ENCODE measurements around the gene CDCA8.

GRCh38 chr1:37656026-37656425 lies 36.3 kb upstream of the CDCA8 start:
- no peak for TF ChIP-seq POLR2A (IDR thresholded peaks at IDR 0.05)
- TF ChIP-seq CTCF (IDR thresholded peaks at IDR 0.05): no peak
